ENCODE measurements around the gene ALDH1A3. TPM values are rescaled to one million over a fixed set of nuclear protein-coding genes. Genes with fewer than 3 reads are reported as not detected.

ALDH1A3 gene
- polyA plus RNA-seq, 3 donors, result 3.3 to 4.7 (median 4.3) TPM

GRCh38 chr15:100923076-100923475 is 43.4 kb downstream of the ALDH1A3 start:
- no peak for DNase-seq (ENCODE audit: low read depth in 3 of 3, low spot score in 2 of 3)

- DNase-seq (ENCODE audit: low read depth in 3 of 3, low spot score in 2 of 3), result no peak
Observed at GRCh38 chr15:100923902-100924301, 44.3 kb downstream of the ALDH1A3 start.

GRCh38 chr15:100924436-100924835 is 44.8 kb downstream of the ALDH1A3 start:
- DNase-seq (ENCODE audit: low read depth in 3 of 3, low spot score in 2 of 3), result no peak

DNA sequence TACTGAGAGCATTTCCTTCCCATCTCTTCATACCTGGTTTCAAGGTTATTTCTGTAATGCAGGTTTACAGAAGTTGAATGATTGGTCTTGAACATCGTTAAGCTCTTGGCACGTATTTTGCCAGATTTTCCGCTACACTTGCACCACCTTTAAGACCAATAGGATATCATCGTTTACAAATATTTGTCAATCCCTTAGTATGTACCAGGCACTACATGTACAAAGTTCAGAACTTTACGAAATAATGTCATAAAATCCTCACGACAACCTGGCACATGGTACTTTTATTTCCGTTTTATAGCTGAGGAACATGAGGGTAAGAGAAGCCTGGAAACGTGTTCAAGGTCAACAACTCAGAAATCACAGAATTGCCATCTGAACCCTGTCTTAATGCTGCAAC is 45.8 kb downstream of the ALDH1A3 start:
- no peak for DNase-seq (ENCODE audit: low read depth in 3 of 3, low spot score in 2 of 3)

- DNase-seq (ENCODE audit: low read depth in 3 of 3, low spot score in 2 of 3), result no peak
Observed at GRCh38 chr15:100926258-100926657, 46.6 kb downstream of the ALDH1A3 start.

- DNase-seq (ENCODE audit: low read depth in 3 of 3, low spot score in 2 of 3), result no peak
Observed at GRCh38 chr15:100926971-100927756, 47.5 kb downstream of the ALDH1A3 start.

DNA sequence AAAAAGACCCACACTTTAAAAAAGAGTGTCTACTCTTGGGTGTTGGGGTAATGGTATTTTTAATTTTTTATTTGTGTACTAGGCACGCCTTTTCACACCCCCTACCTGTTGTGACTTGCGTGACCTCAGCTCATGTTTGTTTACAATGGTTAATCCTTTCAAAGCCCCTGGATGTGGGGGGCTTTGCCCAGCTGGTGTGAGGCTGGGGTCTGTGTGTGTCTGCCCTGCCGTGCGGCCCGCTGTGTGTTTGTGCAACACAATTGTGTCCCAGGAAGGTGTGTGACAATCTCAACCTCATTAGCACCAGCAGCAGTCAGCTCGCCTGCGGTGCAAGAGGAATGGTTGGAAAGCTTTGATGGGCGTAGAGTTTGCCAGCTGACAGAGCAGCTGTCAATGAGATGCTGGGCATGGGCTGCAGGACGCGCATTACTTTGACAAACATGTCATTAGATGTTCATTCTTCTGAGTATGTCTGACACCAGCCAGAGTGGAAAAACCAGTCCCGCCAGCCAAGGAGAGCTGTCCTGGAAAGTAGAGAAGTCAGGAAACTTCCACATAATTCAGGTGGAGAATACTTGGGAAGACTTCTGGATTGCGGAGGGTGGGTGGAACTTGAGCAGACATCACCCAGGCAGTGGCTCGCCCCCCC is 49.1 kb downstream of the ALDH1A3 start:
- DNase-seq (ENCODE audit: low read depth in 3 of 3, low spot score in 2 of 3), result no peak

DNA sequence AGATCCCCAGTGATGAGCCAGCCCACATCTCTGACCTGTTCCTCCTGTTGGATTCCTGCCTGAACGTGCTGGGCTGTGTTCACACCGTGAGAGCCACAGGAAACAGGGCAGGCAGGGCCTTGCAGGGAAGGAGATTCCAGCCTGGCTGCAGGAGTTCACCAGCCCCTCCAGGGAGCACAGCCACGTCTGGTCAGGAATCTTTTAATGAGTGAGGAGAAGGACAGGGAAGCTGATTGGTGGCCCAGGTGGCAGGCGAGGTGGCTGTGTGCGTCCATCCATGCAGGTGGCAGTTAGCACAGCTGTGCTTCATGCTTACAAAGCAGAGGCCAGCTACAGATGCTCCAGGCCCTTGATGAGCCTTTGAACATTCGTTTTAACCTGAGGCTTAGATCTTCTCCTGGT is 50.0 kb downstream of the ALDH1A3 start:
- no peak for DNase-seq (ENCODE audit: low read depth in 3 of 3, low spot score in 2 of 3)

DNA sequence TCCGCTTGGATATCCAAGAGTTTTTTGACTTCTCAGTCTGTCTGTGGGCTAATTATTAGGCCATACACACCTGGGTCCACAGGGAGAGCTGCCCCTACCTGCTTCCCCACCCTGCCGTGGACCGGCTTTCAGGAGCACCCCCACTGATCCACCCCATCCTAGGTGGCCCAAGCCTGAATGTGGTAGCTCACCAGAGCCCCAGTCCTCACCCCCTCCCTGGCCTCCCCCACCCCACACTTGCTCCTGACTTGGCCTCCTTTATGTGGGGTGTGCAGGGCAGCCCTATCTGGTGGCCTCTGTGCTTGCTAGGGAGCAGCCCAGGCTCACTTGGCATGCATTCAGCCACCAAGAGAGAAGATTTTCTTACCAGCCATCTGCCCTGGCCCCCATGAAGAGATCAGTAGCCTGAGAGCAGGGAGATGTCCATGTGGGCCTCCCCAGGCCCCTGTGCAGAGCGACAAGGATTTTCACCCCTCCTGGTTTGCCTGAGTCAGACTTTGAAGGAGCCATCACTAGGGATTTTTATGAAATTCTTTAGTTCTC is 50.7 kb downstream of the ALDH1A3 start:
- DNase-seq (ENCODE audit: low read depth in 3 of 3, low spot score in 2 of 3), result no peak

DNA sequence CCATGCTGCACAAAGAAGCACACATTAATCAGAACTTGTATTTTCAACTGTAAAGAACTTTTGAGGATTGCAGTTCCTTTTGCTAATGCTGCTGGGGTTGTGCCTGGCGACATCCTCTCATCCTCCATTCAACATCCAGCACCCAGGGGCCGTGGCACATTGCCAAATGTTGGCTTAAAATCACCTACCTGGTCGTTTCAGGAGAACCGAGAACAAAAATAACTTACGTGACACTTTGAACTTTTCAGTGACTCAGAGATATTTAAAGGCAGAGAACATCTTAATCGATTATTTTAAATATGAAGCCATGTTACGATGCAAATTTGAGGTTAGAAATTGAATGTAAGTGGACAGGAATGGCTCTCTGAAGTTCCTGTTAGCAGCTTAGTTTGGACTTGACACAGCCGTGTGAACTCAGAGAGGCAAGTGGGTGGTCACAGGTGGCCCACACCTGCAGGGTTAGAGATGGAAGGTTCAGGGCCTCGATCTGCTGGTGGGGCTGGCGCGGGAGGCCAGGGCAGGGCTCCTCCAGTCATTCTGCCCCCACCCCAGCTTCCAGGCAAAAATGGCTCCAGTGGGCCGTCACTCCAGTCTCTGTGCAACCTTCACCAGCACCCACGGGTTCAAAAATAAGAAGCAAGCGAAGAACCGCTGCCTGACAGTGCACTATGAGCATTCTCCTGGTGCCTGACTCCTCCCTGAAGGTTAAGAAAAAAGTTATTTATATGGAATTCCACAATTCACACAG is 51.7 kb downstream of the ALDH1A3 start:
- DNase-seq (ENCODE audit: low read depth in 3 of 3, low spot score in 2 of 3), result no peak

DNA sequence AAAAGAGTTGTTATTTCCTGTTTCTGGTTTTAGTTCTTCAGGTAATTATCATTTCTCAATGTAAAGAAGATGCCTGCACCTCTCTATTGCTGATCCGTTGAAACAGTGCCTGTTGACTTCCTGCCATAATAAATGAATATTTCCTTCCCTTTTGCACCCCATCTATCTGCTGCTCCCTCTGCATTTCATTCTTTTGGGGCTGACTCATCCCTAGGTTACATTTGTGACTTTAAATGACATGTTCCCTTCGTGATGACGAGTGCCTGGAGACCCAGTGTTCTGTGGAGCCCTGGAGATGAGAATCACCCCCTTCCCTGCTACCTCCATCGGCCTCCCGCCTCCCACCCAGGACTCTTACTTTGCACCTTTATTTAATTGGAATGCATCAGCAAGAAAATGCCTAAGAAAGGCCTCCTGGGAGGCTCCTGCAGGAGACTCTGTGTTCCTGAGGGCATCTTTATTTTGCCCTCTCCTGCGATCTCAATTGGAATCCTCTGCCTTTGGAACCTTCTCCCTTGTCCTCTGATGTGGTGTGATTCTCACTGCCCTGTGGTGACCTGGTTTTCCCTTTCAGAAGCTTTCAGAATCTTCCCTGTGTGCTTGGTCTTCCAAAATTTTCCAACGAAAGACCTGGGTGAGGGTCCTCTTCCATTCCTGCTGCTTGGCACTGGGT is 53.2 kb downstream of the ALDH1A3 start:
- no peak for DNase-seq (ENCODE audit: low read depth in 3 of 3, low spot score in 2 of 3)

DNA sequence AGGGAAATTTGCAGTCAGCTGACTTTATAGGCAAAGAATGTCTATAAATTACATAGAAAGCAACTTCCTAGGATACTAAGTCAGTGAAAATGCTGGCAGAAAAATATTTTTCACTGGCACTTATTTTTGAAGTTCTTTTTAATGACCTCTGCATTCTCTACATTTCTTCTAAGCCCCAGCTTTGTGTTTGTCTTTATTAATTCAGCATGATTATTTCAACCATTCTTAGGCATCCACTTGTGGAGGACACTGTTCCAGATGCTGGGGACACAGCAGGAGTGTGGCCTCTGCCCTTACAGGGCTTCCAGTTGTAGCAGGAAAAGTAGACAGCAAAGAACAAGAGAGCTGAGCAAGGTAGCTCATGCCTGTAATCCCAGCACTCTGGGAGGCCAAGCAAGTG is 54.5 kb downstream of the ALDH1A3 start:
- no peak for DNase-seq (ENCODE audit: low read depth in 3 of 3, low spot score in 2 of 3)

DNA sequence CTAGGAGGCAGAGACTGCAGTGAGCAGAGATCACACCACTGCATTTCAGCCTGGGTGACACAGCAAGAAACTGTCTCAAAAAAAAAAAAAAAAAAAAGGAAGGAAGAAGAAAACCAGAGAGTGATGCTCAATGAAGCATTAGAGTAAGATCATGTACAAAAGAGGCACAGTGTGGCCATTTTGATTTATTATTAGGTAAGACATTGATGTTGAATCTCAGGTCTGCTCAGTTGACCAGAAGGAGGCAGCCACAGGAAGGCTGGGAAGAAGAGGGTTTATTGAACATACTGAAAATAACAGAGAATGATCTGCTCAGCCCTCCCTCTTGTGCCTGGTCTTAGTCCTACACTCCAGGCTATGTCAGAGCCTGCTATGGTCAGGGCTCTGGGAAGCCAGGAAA is 55.1 kb downstream of the ALDH1A3 start:
- no peak for DNase-seq (ENCODE audit: low read depth in 3 of 3, low spot score in 2 of 3)

GRCh38 chr15:100937171-100937570 is 57.5 kb downstream of the ALDH1A3 start:
- no peak for DNase-seq (ENCODE audit: low read depth in 3 of 3, low spot score in 2 of 3)

- no peak for DNase-seq (ENCODE audit: low read depth in 3 of 3, low spot score in 2 of 3)
Observed at GRCh38 chr15:100939791-100940190, 60.2 kb downstream of the ALDH1A3 start.

GRCh38 chr15:100940767-100941379 is 61.2 kb downstream of the ALDH1A3 start:
- DNase-seq (ENCODE audit: low read depth in 3 of 3, low spot score in 2 of 3), result no peak

- no peak for DNase-seq (ENCODE audit: low read depth in 3 of 3, low spot score in 2 of 3)
Observed at GRCh38 chr15:100941536-100941935, 61.9 kb downstream of the ALDH1A3 start.

DNA sequence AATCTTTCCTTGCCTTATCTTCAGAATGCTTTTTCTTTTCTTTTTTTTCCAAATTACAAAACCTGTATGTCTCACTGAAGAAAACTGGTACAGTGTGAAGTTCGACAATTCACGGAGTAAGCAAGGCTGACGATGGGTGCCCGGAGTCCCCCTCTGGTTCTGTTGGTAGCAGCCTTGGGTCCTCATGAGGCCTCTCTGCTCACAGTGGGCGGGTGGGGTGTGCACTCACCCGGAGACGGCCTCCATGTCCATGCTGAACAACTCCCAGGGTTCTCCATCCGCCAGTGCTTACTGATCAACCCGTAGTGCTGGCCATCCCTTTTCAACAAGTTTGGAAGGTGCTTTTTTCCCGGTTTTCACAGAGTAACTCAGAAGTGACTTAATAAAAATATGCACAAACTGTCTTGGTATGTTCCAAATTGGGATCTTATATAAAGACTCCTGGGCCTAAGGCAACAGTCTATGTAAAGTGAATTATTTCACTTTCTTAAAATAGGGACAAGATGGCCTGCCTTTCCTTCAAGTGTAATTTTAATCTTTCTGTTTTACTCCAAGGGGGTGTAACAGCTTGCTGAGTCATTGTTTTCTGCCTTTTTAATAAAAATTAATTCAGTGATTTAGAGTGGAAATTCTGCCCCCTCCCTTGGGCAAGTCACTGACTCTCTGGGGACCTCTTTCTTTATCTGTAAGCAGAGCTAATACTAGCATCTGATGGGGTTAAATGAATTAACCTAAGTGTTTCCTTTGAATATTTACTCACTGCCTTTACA is 63.2 kb downstream of the ALDH1A3 start:
- no peak for DNase-seq (ENCODE audit: low read depth in 3 of 3, low spot score in 2 of 3)

DNA sequence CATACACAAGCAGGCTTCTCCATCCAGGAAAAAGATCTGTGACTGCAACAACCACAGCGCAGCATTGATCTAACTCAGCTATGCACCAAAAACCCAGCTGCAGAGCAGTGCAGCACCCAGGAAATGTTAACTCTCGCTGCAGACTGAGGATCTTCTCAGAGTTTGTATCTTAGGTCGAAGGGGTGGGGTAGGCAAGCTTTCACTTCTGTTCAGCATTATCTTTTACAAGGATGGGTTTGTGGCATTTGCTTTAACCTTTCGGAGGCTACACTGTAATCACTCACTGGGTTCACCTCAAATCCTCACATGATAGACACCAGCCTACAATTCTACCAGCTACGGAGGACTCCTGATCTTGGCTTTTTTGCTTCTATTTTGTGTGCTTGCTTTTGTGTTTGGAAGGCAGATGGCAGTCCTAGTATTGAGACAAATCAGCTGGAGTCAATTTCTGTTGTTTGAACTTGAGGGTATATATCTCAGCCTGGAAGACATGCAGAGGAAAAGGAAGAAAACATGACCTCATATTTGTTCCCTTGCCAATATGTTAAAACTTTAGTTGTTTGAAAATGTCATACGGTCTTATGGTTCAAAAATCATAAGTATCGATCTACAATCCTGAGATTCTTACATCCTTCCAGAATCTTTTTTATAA is 64.7 kb downstream of the ALDH1A3 start:
- no peak for DNase-seq (ENCODE audit: low read depth in 3 of 3, low spot score in 2 of 3)
